ENCODE results near the gene MED17.

The MED17 gene

GRCh38 chr11:93738647-93739081 lies 45.4 kb upstream of the MED17 start:
- TF ChIP-seq EZH2 (IDR thresholded peaks at IDR 0.05; ENCODE audit: borderline replicate concordance, low read length): no peak
- TF ChIP-seq, protein P1, sequence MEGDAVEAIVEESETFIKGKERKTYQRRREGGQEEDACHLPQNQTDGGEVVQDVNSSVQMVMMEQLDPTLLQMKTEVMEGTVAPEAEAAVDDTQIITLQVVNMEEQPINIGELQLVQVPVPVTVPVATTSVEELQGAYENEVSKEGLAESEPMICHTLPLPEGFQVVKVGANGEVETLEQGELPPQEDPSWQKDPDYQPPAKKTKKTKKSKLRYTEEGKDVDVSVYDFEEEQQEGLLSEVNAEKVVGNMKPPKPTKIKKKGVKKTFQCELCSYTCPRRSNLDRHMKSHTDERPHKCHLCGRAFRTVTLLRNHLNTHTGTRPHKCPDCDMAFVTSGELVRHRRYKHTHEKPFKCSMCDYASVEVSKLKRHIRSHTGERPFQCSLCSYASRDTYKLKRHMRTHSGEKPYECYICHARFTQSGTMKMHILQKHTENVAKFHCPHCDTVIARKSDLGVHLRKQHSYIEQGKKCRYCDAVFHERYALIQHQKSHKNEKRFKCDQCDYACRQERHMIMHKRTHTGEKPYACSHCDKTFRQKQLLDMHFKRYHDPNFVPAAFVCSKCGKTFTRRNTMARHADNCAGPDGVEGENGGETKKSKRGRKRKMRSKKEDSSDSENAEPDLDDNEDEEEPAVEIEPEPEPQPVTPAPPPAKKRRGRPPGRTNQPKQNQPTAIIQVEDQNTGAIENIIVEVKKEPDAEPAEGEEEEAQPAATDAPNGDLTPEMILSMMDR (IDR thresholded peaks at IDR 0.05; ENCODE audit: low read length): no peak
- Histone ChIP-seq H3K4me3 (ENCODE audit: low read depth, low read length, poor library complexity, severe bottlenecking) (peak overlapping the region; percentile 83), H3K27ac (ENCODE audit: low read depth, low read length, poor library complexity, severe bottlenecking) (peak overlapping the region; percentile 82), H3K9ac (ENCODE audit: low read length) (peak overlapping the region; percentile 93), H3K9me2 (ENCODE audit: low read depth, low read length) (no peaks in the 10 kb centered on the region), H4K20me1 (ENCODE audit: insufficient read depth, low read length) (peaks cover 3% of the 10 kb centered on the region; the same call in 1 of the 2 replicates), H3K27me3 (ENCODE audit: insufficient read depth, low read length) (no peaks in the 10 kb centered on the region), H3K79me2 (ENCODE audit: insufficient read depth, low read length) (peaks cover 67% of the 10 kb centered on the region), H3F3A (ENCODE audit: insufficient read depth, low read length) (0 out of 2 replicates have a peak, but pooled peaks cover 6% of the 10 kb centered on the region), H2AFZ (ENCODE audit: low read length) (no peak overlapping the region), H3K4me1 (ENCODE audit: insufficient read depth, low read length, severe bottlenecking) (peaks cover 79% of the 10 kb centered on the region), H3K36me3 (ENCODE audit: insufficient read depth, low read length) (peaks cover 79% of the 10 kb centered on the region), H3K9me3 (ENCODE audit: low read length) (no peaks in the 10 kb centered on the region), H3K4me2 (ENCODE audit: low read length) (peak overlapping the region; percentile 78)

- H4K20me1 ChIP-seq (ENCODE audit: insufficient read depth, low read length): peaks cover 3% of the 10 kb centered on the region; the same call in 1 of the 2 replicates
- TF ChIP-seq, protein P1 (IDR thresholded peaks at IDR 0.05; ENCODE audit: low read length): no peak
- no peak for TF ChIP-seq EZH2 (IDR thresholded peaks at IDR 0.05; ENCODE audit: borderline replicate concordance, low read length)
- H3F3A ChIP-seq (ENCODE audit: insufficient read depth, low read length): no peaks in the 10 kb centered on the region
These were observed 43.9 kb upstream of the MED17 start for GRCh38 chr11:93740031-93740729.

GRCh38 chr11:93740730-93741093 lies 43.4 kb upstream of the MED17 start:
- Histone ChIP-seq H3K79me2 (ENCODE audit: insufficient read depth, low read length) (peaks cover 60% of the 10 kb centered on the region), H3K27me3 (ENCODE audit: insufficient read depth, low read length) (no peaks in the 10 kb centered on the region), H3K4me1 (ENCODE audit: insufficient read depth, low read length, severe bottlenecking) (peaks cover 61% of the 10 kb centered on the region), H4K20me1 (ENCODE audit: insufficient read depth, low read length) (peaks cover 3% of the 10 kb centered on the region; the same call in 1 of the 2 replicates), H2AFZ (ENCODE audit: low read length) (no peak overlapping the region), H3K4me2 (ENCODE audit: low read length) (peak overlapping the region; percentile 78), H3K36me3 (ENCODE audit: insufficient read depth, low read length) (peaks cover 60% of the 10 kb centered on the region), H3K27ac (ENCODE audit: low read depth, low read length, poor library complexity, severe bottlenecking) (peak overlapping the region; percentile 82), H3K9me3 (ENCODE audit: low read length) (no peaks in the 10 kb centered on the region), H3K4me3 (ENCODE audit: low read depth, low read length, poor library complexity, severe bottlenecking) (peak overlapping the region; percentile 83), H3K9me2 (ENCODE audit: low read depth, low read length) (no peaks in the 10 kb centered on the region), H3K9ac (ENCODE audit: low read length) (peak overlapping the region; percentile 93), H3F3A (ENCODE audit: insufficient read depth, low read length) (no peaks in the 10 kb centered on the region)
- TF ChIP-seq EZH2 (IDR thresholded peaks at IDR 0.05; ENCODE audit: borderline replicate concordance, low read length): no peak
- TF ChIP-seq, protein P1 (IDR thresholded peaks at IDR 0.05; ENCODE audit: low read length): no peak

More at GRCh38 chr11:93740031-93740729, 43.9 kb upstream of the MED17 start:
- Histone ChIP-seq H3K27ac (ENCODE audit: low read depth, low read length, poor library complexity, severe bottlenecking) (peak overlapping the region; percentile 82), H3K79me2 (ENCODE audit: insufficient read depth, low read length) (peaks cover 60% of the 10 kb centered on the region), H3K27me3 (ENCODE audit: insufficient read depth, low read length) (no peaks in the 10 kb centered on the region), H3K9me3 (ENCODE audit: low read length) (no peaks in the 10 kb centered on the region), H3K4me3 (ENCODE audit: low read depth, low read length, poor library complexity, severe bottlenecking) (peak overlapping the region; percentile 83), H2AFZ (ENCODE audit: low read length) (no peak overlapping the region), H3K36me3 (ENCODE audit: insufficient read depth, low read length) (peaks cover 65% of the 10 kb centered on the region), H3K9me2 (ENCODE audit: low read depth, low read length) (no peaks in the 10 kb centered on the region), H3K4me2 (ENCODE audit: low read length) (peak overlapping the region; percentile 78), H3K4me1 (ENCODE audit: insufficient read depth, low read length, severe bottlenecking) (peaks cover 66% of the 10 kb centered on the region), H3K9ac (ENCODE audit: low read length) (peak overlapping the region; percentile 93)

Measured in OCI-LY1 (cell line).